NT2/D1 (cell line): ENCODE results near the gene RTN4R.

Experiments used
- SUZ12 ChIP-seq: IDR thresholded peaks from 2 replicates; pipeline ENCODE4 v1.6.1; 2011; ENCODE audit not compliant: insufficient read length, insufficient read depth; ENCODE audit errors: extremely low read depth
- YY1 ChIP-seq: IDR thresholded peaks from 2 replicates; pipeline ENCODE4 v1.6.1; 2011; ENCODE audit not compliant: insufficient read length, insufficient read depth
- ZNF274 ChIP-seq: IDR thresholded peaks from 2 replicates; pipeline ENCODE4 v1.6.1; 2011; ENCODE audit warnings: mild to moderate bottlenecking, low read depth, low read length

GRCh38 chr22:20228055-20228938 lies 39.8 kb downstream of the RTN4R start:
- no peak for TF ChIP-seq ZNF274
- TF ChIP-seq YY1 = no peak
- TF ChIP-seq SUZ12 = no peak
